COLO668 (cell line): ENCODE data around the gene ZBTB21.
"Not testable (repeated sequence)": the region's sequence is repeated elsewhere in the genome, so short reads cannot be mapped to it uniquely, and the experiment has no call there.

Source experiments
- DNase-seq: peaks from one replicate; lab custom pipeline; 2025; ENCODE audit not compliant: unreplicated experiment; lab: John Stamatoyannopoulos, UW

ZBTB21 gene

DNA sequence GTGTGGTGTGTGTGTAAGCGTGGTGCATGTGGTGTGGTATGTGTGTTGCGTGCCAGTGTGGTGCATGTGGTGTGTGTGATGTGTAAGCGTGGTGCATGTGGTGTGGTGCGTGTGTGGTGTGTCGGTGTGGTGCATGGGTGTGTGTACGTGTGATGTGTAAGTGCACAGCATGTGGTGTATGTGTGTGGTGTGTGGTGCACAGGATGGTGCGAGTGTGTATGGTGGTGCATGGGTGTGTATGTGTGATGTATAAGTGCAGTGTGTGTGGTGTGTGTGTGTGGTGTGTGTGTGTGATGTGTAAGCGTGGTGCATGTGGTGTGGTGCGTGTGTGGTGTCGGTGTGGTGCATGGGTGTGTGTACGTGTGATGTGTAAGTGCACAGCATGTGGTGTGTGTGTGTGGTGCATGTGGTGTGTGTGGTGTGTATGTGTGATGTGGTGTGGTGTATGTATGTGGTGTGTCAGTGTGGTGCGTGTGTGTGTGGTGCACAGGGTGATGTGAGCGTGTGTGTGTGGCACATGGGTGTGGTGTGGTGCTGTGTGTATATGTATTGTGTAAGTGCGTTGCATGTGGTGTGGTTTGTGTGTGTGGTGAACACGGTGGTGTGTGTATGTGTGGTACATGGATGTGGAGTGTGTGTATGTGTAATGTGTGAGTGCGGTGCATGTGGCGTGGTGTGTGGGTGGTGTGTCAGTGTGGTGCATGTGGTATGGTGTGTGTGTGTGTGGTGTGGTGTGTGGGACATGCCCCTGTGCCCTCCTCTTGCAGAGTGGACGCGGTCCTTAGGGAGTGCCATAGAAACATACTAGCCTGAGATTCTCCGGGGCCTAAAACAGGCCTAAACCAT lies 55.3 kb downstream of the ZBTB21 start:
- DNase-seq: no peak

DNA sequence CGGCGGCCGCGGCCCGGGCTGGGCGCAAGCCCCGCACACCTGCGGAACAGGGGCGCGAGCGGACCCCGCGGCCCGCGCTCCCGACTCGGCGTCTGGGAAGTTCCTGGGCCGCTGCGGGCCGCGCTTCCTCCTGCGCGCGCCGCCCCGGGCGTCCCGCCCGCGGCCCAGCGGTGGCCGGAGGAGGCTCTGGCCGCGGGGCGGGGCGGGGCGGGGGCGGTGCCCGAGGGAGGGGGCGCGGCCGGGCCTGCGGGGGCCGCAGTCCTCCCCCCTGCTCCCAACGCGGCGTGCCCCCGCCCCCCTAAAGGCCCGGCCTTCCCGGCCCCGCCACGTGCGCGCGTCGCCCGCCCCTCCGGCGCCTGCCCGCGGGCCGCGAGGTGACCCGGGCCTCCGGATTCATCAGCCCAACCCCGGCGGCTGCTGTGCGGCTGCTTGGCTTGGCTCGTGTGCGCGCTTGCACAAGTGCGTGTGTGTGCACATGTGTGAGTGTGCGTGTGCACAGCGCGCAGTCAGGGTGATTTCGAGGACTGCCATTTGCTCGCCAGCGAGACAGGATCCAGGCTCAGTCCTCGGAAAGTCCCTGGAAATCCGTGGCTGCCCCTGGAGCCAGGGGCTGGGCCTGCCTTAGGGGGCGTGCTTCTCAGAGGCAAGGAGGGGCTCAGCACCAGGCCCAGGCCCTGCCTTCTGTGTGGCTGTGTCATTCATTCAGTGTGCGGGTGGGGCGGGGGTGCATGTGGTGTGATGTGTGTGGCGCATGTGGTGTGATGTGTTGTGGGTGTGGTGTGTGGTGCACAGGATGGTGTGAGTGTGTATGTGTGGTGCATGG lies 56.1 kb downstream of the ZBTB21 start, which contains the start of gene C2CD2:
C2CD2 (minus strand) TSS at position 188 of the 823 bp plus-strand sequence. CDS start 370 bp downstream, outside the sequence.
- DNase-seq: peak; percentile 61

DNA sequence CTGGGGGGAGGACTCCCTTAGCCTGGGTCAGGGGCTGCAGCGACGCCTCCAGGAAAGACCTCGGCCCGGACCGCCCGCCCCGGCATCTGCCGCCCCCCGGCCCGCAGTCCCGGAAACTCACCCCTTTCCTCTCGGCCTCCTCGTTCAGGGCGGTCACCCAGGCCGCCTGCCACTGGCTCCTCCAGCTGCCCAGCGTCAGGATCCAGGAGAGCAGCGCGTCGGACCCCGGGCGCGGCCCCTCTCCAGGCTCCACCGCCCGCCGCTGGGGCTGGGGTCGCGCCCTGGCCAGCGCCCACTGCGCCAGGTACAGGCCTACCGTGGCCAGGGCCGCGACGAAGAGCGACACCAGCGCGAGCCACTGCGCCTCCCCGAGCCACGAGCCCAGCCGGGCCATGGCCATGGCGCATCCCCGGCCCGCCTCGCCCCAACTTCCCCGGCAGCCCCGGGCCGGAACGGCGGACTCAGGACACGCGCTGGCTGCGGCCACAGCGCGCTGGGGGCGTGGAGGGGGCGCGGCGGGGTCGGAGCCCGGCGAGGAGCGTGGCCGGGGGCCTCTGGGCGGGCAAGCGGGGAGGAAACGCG lies 56.8 kb downstream of the ZBTB21 start:
- DNase-seq: peak; percentile 48

DNA sequence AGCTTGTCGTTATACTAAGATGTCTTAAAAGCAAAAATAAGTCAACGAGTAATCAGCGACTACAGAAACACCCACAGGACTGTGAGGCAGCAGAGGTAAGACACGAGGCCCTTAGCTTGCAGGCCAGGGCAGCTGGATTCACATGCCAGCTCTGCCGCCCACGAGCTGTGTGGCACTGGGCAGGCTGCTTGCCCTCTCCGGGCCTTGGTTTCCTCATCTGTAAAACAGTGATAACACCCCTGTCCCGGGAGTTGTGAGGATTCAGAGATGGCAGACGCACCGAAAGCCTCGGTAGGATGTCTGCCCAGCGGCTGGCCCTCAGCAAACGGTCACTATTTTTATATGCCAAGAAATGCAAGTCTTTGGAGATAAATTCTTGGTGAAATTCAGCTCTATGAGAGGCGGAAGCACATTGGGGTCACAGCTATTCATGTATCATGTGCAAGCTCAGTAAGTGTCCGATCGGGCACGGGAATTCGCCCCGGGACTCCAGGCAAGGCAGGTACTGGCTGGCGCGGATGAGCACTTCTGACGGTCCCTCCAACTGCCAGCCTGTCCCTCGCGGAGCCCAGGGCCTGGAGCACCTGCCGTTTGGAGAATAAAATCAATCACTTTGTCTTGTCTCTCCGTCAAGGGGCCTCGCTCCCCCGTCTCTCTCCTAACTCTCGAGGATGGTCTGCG lies 57.5 kb downstream of the ZBTB21 start:
- DNase-seq: peak; percentile 58

DNA sequence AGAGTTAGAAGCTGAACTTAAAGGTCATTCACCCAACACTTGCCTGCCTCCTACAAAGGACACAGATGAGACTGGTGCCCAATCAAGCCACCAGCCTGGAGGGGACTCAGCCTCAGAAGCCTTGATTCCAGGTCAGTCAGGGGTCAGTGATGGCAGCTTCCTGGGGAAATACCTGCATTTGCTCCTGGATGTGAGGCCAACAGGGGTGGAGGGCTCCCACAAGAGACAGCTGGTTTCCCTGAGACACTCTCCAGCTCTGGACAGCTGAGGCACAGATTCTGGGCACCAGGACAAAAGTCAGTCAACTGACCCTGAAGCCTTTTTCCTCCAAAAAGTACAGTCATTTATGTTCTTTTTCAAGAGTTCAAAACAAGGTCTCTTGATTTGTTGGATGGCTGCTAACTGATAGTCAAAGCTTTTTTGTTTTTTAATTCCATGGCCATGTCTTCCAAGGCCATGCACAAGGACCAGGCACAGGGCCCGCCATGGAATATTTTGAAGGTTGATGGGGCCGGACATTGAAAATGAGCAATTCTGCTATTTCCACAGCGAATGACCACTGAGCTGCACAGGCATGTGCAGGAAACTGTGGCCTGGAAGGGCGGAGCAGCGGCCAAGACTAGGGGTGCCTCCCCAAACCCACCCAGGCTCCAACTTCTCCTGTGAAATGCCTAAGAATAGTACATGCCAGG lies 58.1 kb downstream of the ZBTB21 start:
- no peak for DNase-seq

DNA sequence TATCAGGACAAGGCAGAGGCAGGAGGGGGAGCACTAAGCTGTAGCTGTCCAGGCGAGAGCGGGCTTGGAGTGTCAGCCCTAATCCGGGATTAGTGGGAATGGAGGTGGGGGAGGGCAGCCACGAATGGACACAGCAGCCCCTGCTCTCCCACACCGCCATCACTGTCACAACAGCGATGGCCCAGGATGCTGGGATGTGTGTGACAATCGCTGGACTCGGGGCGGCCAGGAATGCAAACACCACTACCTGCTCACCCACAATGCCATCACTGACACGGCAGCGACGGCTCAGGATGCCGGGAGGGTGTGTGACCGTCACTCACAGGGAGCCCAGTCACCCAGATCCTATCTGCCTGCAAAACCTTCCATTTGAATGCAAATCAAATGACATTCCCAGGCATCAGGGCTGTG lies 59.2 kb downstream of the ZBTB21 start:
- DNase-seq: no peak

DNA sequence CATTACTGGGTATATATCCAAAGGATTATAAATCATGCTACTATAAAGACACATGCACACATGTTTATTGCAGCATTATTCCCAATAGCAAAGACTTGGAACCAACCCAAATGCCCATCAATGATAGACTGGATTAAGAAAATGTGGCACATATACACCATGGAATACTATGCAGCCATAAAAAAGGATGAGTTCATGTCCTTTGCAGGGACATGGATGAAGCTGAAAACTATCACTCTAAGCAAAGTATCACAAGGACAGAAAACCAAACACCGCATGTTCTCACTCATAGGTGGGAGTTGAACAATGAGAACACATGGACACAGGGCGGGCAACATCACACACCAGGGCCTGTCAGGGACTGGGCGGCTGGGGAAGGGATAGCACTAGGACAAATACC lies 60.5 kb downstream of the ZBTB21 start:
- DNase-seq: not testable (repeated sequence)

DNA sequence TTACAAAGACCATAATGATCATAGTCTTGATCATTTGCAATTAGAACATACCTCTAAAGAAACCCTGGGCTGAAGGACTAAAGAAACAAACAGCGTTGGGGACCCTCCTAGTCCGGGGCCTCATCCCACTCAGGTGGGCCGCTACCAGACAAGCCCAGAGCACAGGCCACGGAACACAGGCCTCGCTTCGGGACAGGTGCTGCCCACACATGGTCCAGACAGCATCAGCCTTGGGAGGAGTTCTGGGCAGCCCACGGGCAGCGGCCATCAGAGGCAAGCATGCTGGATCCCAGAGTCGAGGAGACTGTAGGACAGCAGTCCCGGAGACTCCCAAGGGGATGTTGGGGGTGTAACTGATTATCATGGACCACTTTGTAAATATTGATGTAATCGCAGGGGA lies 61.3 kb downstream of the ZBTB21 start:
- DNase-seq: no peak

DNA sequence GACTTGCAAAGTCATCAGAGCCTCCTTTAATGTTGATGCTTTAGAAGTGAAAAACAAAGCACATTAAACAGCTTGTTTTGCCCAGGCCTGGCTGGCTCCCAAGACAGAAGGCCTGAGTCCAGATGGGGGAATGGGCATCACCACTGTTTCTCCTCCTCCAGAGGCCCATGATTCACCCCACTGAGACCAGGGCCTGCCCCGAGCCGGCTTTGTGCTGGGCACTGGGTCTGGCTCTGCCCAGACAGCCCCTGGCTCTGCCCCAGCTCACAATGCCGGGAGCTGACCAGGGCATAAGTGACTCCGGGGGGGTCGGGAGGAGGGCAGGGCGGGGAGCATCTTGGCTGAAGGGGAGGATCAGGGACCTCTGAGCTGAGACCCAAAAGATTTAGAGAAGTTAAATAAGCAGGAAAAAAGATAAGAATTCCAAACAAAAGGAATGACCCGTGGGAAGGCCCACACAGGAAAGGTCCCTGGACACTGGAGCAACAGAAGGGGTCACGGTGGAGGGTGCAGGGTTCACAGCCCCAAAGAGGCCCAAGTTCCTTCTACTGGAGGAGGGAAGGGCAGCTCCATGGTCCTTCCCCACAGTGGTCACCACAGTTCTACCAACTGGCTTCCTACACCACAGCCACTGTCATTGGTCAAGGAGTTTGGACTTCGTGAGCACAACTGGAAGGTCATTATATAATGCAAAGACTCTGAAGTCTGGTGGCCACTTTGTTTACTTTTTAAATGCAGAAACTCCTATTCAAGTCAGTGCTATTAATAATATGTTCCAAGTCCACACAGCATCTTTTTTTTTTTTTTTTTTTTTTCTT lies 61.9 kb downstream of the ZBTB21 start:
- DNase-seq: no peak

DNA sequence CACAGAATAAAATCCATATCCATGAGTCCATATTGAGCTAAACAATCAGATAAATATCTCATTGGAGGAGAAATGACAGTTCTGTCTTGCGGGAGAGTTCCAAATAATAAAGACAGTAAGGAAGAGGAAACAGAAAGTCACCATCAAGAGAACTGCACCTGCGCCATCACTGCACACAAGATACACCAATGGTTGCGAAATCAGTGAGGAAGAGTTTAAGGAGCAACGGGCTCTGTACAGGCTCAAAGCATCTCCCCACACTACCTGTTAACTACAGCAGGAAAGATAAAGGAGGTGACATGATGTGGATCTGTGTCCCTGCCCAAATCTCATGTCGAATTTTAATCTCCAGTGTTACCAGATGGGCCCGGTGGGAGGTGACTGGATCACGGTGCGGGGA lies 64.2 kb downstream of the ZBTB21 start:
- DNase-seq: no peak

DNA sequence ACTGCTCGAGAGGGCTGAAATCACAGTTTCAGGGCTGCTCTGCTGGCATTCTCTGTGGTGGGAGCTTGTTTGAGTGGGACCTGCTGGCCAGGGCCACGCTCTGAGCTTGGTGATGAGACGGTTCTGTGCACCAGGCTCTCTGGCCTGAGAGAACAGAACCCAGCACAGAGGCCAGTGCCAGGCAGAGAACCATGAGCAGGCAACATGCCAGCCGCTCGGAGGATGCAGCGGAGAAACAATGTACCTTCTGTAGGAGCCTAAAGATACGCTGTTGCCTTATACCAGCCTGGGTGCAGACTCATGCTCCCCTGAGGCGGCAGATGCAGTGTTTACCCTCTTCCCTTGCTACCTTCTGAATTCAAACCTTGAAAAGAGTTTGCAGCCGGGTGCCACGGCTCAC lies 66.3 kb downstream of the ZBTB21 start:
- no peak for DNase-seq

DNA sequence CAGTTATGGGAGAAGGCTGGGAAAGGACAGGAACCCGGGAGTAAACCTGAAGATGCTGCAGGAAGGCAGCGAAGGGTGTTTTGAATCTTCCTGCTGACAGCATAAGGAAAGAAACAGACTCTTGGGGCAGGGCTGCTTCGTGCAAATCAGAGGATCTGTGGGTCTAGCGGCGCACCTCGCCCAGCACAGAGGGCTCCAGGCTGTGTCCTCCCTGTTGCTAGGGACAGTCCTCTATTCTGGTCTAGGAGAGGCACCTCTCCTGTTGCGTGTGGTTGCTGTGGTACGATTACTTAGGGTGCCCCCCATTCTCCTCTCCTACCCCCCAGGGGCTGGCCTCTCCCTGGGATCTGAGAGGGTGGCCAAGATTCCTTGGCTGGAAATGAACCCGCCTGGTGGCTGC lies 67.7 kb downstream of the ZBTB21 start:
- no peak for DNase-seq

DNA sequence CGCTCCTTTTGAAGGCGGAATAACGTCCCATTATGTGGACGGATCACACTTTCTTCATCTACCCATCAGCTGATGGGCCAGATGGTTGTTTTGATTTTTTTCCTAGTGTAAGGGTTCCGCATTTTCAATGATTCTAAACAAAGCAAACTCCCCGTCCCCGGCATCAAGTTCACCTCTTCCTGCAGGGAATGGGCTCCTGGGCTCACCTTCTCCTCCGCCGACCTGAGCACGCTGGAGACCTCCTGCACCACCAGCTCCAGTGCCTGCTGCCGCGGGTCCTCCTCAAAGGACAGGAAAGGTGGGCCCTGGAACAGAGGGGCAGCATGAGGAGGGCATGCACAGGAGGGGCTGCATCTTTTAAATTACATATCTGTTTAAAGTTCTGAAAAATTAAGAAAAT lies 68.2 kb downstream of the ZBTB21 start:
- DNase-seq: no peak

DNA sequence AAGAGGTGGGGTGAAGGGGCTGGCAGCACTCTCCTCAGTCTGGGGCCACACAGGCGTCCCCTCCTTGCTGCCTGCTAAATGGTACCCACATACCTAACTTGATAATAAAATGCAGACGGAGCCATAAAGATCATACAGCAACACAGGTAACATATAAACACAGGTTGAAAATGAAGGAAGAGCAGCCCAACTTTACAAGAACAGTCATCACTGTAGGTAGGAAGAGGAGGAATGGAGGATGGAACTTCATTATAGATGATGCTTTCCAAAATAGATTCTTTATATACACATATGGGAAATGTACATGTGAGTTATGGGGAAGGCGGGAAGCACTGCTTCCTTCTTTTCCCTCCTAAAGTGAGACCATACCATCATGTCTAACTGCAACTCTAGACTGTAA lies 69.7 kb downstream of the ZBTB21 start:
- DNase-seq: no peak

DNA sequence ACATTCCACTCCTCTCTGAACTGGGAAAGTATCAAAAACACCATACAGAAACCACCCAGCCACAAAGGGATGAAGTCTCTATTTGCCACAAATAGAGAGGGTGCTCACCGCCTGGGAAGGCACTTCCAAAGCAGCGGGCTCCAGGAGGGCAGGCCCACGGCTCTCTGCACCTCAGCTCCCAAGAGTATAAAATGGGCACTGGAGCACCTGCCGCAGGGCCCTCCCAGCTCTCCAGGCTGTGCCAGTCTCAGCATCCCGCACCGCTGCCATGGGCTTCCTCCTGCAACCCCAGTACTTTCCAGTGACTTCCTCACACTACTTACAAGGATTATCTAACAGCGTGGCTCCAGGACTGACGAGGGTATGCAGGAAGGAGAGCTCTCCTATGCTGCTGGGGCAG lies 70.8 kb downstream of the ZBTB21 start:
- no peak for DNase-seq
